ENCODE measurements around the gene NCKAP5.

The NCKAP5 gene

GRCh38 chr2:132902626-132903025, 665.6 kb downstream of the NCKAP5 start:
- DNase-seq = no peak

DNA sequence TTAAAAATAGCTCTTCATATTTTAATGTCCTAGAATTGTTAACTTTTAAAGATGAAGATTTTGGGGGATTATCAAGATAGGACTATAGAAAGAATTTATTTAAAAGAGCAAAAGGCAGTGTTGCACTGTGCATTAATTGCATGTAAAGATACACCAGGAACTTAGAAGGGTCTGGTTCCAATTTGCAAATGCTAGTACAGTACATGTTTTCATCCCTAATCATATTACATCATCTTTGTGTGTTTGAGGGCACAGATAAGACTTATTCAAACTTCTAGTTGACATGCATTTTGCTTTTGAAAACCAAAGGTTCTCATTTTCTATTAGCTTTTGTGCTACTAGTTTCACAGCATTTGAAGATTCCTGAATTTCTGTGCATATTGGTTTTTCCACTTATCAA, 666.6 kb downstream of the NCKAP5 start:
- no peak for DNase-seq

DNA sequence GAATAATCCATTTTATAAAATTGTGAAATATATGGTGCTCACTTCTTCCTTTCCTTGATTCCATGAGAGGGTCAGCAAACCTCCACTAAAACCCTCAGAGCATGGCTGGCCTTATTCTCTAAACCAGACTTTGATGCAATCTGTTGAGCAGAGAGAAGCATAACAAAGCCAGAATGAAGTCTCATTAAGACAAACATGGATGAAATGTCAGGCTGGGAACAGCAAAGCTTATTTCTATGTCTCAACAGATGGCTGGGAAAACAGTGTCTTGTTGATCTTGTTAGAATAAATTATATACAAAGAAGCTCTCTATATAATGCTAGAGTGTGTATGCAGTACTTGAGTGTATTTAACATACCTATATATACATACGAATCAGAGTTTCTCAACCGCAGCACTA, 671.2 kb downstream of the NCKAP5 start:
- DNase-seq = no peak

- DNase-seq = no peak
These were observed 672.2 kb downstream of the NCKAP5 start for GRCh38 chr2:132896073-132896472.

GRCh38 chr2:132891498-132891897, 676.8 kb downstream of the NCKAP5 start:
- DNase-seq = no peak

DNA sequence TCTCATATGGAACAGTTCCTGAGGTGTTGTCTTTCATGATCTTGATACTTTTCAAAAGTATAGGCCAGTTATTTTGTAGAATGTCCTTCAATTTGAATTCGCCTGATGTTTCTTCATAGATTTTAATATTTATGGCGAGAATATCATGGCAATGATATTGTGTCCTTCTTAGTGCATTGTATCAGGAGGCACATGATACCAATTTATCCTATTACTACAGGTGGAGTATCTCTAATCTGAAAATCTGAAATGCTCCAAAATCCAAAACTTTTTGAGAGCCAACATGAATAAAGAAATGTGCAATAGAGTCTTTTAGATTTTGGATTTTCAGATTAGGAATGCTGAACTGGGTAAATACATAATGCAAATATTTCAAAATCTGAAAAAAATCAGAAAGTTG, 681.7 kb downstream of the NCKAP5 start:
- DNase-seq = no peak

GRCh38 chr2:132884705-132885104, 683.6 kb downstream of the NCKAP5 start:
- no peak for DNase-seq

DNA sequence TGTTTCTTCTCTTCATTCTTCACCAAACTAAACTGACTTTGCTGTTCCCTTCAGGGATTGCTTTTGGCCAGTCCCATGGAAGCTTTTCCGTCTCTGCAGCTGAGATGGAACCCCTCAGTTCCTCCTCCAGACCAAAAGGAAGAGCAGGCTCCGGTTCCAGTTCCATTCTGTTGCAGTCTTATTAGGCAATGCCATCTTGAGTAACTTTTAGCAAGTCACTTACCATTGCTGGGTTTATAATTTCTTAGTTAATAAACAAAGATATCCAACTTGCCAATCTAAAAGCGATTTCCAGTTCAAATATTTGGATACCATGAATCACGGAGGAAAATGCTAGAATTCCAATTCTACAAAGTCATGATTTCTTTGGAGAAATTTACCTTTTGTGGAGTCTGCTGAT, 684.0 kb downstream of the NCKAP5 start:
- DNase-seq = no peak

DNA sequence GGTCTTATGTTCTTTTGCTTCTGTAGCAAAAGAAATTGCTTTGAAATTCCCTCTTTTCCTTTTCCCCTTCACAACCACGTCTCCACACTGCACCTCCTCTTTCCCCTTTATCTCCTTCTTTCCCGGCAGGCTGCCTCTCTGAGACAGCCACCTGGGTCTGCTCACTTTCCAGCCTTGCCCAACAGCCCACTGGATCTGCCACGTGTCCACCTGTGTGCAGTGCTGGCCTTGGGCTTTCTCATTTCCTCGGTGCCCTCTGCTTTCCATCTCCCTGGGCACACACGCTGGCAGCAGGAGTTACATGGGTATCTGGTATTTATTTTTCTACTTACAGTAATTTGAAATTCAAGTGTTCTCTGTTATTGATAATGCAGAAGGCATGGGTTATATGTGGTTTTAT, 684.8 kb downstream of the NCKAP5 start:
- no peak for DNase-seq

GRCh38 chr2:132881546-132881945, 686.7 kb downstream of the NCKAP5 start:
- no peak for DNase-seq

GRCh38 chr2:132877923-132878322, 690.3 kb downstream of the NCKAP5 start:
- no peak for DNase-seq

DNA sequence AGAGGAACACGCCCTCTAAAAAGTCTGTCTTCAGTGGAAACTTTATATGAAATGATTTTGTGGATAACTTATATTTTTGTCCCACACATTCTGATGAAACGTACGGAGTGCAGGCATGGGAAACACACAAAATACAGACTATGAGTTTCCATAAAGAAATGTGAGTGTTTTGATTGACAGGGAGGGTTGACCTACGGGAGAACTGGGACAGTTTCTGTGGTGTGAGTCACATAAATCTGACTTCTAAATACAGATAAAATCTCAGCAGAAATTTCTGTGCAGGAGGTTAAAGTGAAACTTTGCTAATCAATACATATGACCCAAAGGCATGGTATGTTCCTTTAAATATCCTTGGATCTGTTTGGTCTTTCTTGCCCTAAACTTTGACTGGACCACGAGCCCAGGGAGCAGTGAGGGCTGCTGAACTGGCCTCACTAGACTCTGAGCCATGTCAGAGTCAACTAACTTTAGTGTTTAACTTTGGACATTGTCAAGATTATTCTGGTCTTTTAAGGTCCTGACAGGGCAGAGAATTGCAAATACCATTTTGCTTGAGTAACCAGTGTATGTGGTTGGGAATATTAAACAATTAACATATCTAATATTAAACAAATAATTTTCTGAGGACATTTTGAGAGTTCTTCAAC, 691.4 kb downstream of the NCKAP5 start:
- DNase-seq = no peak

GRCh38 chr2:132875193-132875592, 693.1 kb downstream of the NCKAP5 start:
- no peak for DNase-seq

DNA sequence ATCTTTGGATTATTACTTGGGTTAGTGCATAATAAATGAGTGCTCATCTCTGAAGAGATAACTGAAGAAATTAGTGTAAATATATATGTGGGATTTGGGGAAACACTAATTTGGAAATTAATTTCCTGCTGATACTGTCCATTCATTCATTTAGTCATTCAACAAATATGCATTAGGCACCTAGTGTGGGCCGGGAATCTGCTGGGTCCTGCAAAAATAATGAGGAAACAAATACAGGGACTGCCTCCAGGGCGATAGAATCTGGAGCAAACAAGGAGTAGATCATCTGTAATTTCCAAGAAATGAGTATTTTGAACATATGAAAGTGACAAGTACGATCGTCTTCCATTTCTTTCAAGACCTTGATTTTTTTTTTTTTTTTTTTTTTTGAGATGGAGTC, 694.5 kb downstream of the NCKAP5 start:
- DNase-seq = no peak

DNA sequence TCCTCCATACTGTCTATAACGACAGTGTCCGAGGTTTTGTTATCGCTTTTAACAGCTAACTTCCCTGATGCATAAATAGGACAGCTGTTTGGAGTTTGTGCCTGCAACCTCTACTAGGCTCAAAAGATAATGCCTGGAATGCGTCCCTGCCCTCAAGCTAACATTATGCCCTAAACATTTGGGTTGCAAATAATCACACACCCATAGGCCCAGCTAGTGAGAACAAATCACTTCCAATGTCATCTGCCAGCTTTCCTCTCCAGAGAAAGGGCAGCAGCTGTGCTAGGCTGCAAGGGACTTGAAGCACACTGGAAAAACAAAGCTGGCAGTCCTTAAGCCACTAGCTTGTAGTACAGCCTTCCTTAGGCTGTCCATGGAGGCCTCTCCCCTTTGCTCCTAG, 696.4 kb downstream of the NCKAP5 start:
- DNase-seq = no peak

DNA sequence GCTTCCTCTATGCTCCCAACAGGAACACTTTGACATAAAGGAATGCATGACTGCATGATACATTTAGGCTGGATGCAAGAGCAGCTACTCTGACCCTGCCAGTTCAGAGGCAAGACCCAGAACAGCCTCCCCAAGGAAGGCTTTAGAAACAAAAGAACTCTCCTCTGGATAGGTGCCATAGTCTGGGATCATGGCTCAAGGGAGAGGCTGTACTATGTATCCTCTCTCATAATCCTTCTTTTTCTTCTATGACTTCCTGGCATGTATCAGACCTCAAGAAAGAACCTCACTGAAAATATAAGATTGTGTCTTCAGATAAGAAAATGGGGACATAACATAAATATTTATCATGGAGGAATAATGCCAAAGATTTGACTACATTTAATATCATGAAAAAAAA, 704.3 kb downstream of the NCKAP5 start:
- no peak for DNase-seq

- DNase-seq = no peak
These were observed 708.0 kb downstream of the NCKAP5 start for GRCh38 chr2:132860220-132860619.

- DNase-seq = no peak
These were observed 708.7 kb downstream of the NCKAP5 start for GRCh38 chr2:132859590-132859989.

DNA sequence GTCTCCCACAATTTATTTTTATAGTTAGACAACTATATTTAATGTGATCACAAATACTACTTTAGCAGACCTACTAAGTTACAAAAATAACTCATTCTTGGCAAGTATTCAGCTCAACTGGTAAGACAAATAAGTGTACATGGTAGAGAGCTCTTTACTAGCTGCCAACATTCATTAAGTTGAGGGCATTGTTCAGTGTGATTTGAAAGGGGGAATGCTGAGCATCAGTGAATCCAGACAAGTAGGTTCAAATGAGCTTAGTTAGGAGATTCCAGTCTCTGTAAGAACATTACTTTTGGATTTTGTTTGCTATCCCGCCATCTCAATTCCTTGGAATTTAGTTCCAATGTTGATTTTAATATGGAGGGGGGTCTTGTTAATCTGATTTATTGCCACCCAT, 710.9 kb downstream of the NCKAP5 start:
- DNase-seq = no peak

GRCh38 chr2:132850688-132851087, 717.6 kb downstream of the NCKAP5 start:
- DNase-seq = no peak

- no peak for DNase-seq
These were observed 719.1 kb downstream of the NCKAP5 start for GRCh38 chr2:132849118-132849517.

- DNase-seq = no peak
These were observed 722.9 kb downstream of the NCKAP5 start for GRCh38 chr2:132845339-132845738.

- no peak for DNase-seq
These were observed 723.7 kb downstream of the NCKAP5 start for GRCh38 chr2:132844585-132844984.

- DNase-seq = no peak
These were observed 730.5 kb downstream of the NCKAP5 start for GRCh38 chr2:132837769-132838168.

- DNase-seq = no peak
These were observed 737.9 kb downstream of the NCKAP5 start for GRCh38 chr2:132830321-132830827.

Data from activated CD4-positive, alpha-beta T cell treated with anti-CD3 and anti-CD28 coated beads for 1 hour (primary cell).